Endothelial cell of umbilical vein (primary cell): ENCODE measurements around the gene AHRR. TPM values are rescaled to one million over a fixed set of nuclear protein-coding genes. Genes with fewer than 3 reads are reported as not detected.

Experiments
- BruUV-seq: library from RNA; stranded (reverse); fragments of 400-500 nt; replicated peaks from 2 replicates; lab custom pipeline; 2021; lab: Mats Ljungman, UMichigan
- CTCF ChIA-PET: fragments of 300-600, 350-600 bp; sonication (Branson Sonifier 250); formaldehyde crosslinking; loops from one replicate; lab custom pipeline; 2021; ENCODE audit warnings: antibody characterized with exemption, inconsistent platforms; lab: Charles Lee
- POLR2A ChIA-PET: fragments of 300-600, 350-600 bp; sonication (Branson Sonifier 250); formaldehyde crosslinking; loops from one replicate; lab custom pipeline; 2021; ENCODE audit warnings: antibody characterized with exemption, inconsistent platforms; lab: Charles Lee
- DNase-seq: peaks from one replicate; pipeline ENCODE4 v3.0.0-alpha.2; 2011; ENCODE audit warnings: low read depth, low spot score
- FAIRE-seq: peaks from 2 replicates; lab custom pipeline; 2011; peaks lifted over from hg19 to GRCh38; lab: Jason Lieb, UNC
- H2AFZ ChIP-seq: 2 replicates; pipeline ENCODE4 v1.6.0; 2012; ENCODE audit warnings: low read depth, low read length, control low read depth, inconsistent platforms
- H3K27ac ChIP-seq: 2 replicates; pipeline ENCODE4 v1.5.1; 2011; ENCODE audit warnings: low read depth, mild to moderate bottlenecking, control low read depth, low read length, moderate library complexity; ENCODE audit not compliant: insufficient read depth
- H3K27me3 ChIP-seq, 2 experiments: 2 replicates each; pipeline versions ENCODE4 v1.6.0 to v1.6.1; 2011; ENCODE audit warnings: low read length in 2 of 2, mixed read lengths in 1 of 2; ENCODE audit not compliant: control insufficient read depth in 2 of 2, insufficient read depth in 2 of 2
- H3K36me3 ChIP-seq, 2 experiments: 2 replicates in 1 of 2; 3 replicates in 1 of 2; pipeline ENCODE4 v1.5.1; 2011; ENCODE audit warnings: low read length in 2 of 2, mild to moderate bottlenecking in 1 of 2, moderate library complexity in 1 of 2; ENCODE audit not compliant: control insufficient read depth in 2 of 2, insufficient read depth in 2 of 2; ENCODE audit errors: extremely low read depth in 1 of 2
- H3K4me1 ChIP-seq: 3 replicates; pipeline ENCODE4 v1.5.1; 2011; ENCODE audit warnings: mild to moderate bottlenecking, low read length; ENCODE audit not compliant: control insufficient read depth, insufficient read depth; ENCODE audit errors: extremely low read depth
- H3K4me2 ChIP-seq: 2 replicates; pipeline ENCODE4 v1.6.1; 2011; ENCODE audit warnings: low read length, control low read depth, mixed read lengths; ENCODE audit not compliant: insufficient read depth
- H3K4me3 ChIP-seq, 3 experiments: fragments of 200-600 bp in 1 of 3; sonication (generic), shearing (Covaris generic) in 1 of 3; replicated peaks in 1 of 3; 2 replicates each; pipeline ENCODE4 v1.5.1; 2011 to 2016; ENCODE audit warnings: control low read depth in 3 of 3, low read length in 3 of 3, mild to moderate bottlenecking in 2 of 3, inconsistent platforms in 1 of 3, low read depth in 1 of 3, moderate library complexity in 1 of 3; ENCODE audit not compliant: insufficient read depth in 1 of 3
- H3K79me2 ChIP-seq: 2 replicates; pipeline ENCODE4 v1.6.0; 2012; ENCODE audit warnings: low read length, inconsistent platforms; ENCODE audit not compliant: control insufficient read depth, insufficient read depth
- H3K9ac ChIP-seq: replicated peaks from 2 replicates; pipeline ENCODE3; 2011; ENCODE audit warnings: low read length, control low read depth; ENCODE audit not compliant: insufficient read depth; ENCODE audit errors: extremely low read depth
- H3K9me1 ChIP-seq: replicated peaks from 3 replicates; pipeline ENCODE4 v1.6.0; 2011; ENCODE audit warnings: mild to moderate bottlenecking, low read length; ENCODE audit not compliant: control insufficient read depth, insufficient read depth; ENCODE audit errors: extremely low read depth
- H3K9me3 ChIP-seq: replicated peaks from 2 replicates; pipeline ENCODE4 v1.5.1; 2012; ENCODE audit warnings: low read length, inconsistent platforms; ENCODE audit not compliant: control insufficient read depth, insufficient read depth
- H4K20me1 ChIP-seq: replicated peaks from 2 replicates; pipeline ENCODE3; 2011; ENCODE audit warnings: mild to moderate bottlenecking, low read length; ENCODE audit not compliant: control insufficient read depth, insufficient read depth; ENCODE audit errors: extremely low read depth
- EZH2 ChIP-seq: IDR thresholded peaks from 2 replicates; pipeline ENCODE4 v1.6.1; 2012; ENCODE audit warnings: borderline replicate concordance, low read depth, mild to moderate bottlenecking, moderate library complexity, low read length, inconsistent platforms; ENCODE audit not compliant: severe bottlenecking
- FOS ChIP-seq: IDR thresholded peaks from 2 replicates; pipeline ENCODE4 v1.6.1; 2011; ENCODE audit warnings: mild to moderate bottlenecking, low read length, moderate library complexity, borderline replicate concordance; ENCODE audit not compliant: insufficient read depth
- GATA2 ChIP-seq: IDR thresholded peaks from 2 replicates; pipeline ENCODE4 v1.7.0; 2011; ENCODE audit warnings: low read depth, mild to moderate bottlenecking, moderate library complexity, mixed read lengths, low read length; ENCODE audit not compliant: insufficient read length, insufficient read depth
- JUN ChIP-seq: IDR thresholded peaks from 2 replicates; pipeline ENCODE4 v1.6.1; 2011; ENCODE audit warnings: borderline replicate concordance, low read depth; ENCODE audit not compliant: insufficient read length, insufficient read depth
- MAX ChIP-seq: IDR thresholded peaks from 2 replicates; pipeline ENCODE4 v1.6.1; 2011; ENCODE audit not compliant: insufficient read depth, insufficient read length
- MYC ChIP-seq: IDR thresholded peaks from one replicate; pipeline ENCODE4 v1.6.1; 2011; ENCODE audit warnings: mild to moderate bottlenecking, low read depth, low read length
- POLR2A ChIP-seq: IDR thresholded peaks from 2 replicates; pipeline ENCODE4 v1.6.1; 2012; ENCODE audit warnings: low read depth, mild to moderate bottlenecking, control low read depth, low read length
- POLR2AphosphoS5 ChIP-seq: IDR thresholded peaks from 2 replicates; pipeline ENCODE4 v1.6.1; 2012; ENCODE audit warnings: low read depth, mild to moderate bottlenecking, control low read depth, low read length, moderate library complexity; ENCODE audit not compliant: insufficient read depth
- dilution Hi-C: fragments of 300-500 bp; cut with MboI; formaldehyde crosslinking; loops from one replicate; pipeline ENCODE4 v1.15.0; 2019; ENCODE audit warnings: low sequenced_read_pairs; ENCODE audit not compliant: extremely low pct_ligation_motif_present
- intact Hi-C: fragments of 100-400 bp; cut with micrococcal nuclease; formaldehyde crosslinking; loops from one replicate; pipeline ENCODE4 v1.10.0; 2022
- polyA plus RNA-seq, 4 experiments: library from polyadenylated mRNA; depleted of rRNA in 3 of 4; stranded (reverse) in 3 of 4; unstranded in 1 of 4; fragments of >200 nt; gene quantifications; 2 replicates each; pipeline versions ENCODE4 v1.2.1 to v1.2.3, GENCODE V29; 2011 to 2012; ENCODE audit warnings: missing spikeins in 1 of 4
- total RNA-seq: library from RNA; stranded (reverse); gene quantifications from 2 replicates; pipeline ENCODE4 v1.2.3, GENCODE V29; 2021
- TF ChIP-seq, protein P1 (sequence below), 2 donors: IDR thresholded peaks; 1 replicate in 1 of 2; 2 replicates in 1 of 2; pipeline ENCODE4 v1.5.1; 2011; ENCODE audit warnings: low read length in 2 of 2, mild to moderate bottlenecking in 2 of 2, moderate library complexity in 2 of 2, control low read depth in 1 of 2, inconsistent platforms in 1 of 2, low read depth in 1 of 2; ENCODE audit not compliant: insufficient read depth in 1 of 2; ENCODE audit errors: extremely low read depth in 1 of 2

AHRR gene
- total and polyA plus RNA-seq, 2 donors (not counting 3 experiments of a cell fraction or from before 2014, with no cell fraction given): 3.1 to 7.3 TPM

DNA sequence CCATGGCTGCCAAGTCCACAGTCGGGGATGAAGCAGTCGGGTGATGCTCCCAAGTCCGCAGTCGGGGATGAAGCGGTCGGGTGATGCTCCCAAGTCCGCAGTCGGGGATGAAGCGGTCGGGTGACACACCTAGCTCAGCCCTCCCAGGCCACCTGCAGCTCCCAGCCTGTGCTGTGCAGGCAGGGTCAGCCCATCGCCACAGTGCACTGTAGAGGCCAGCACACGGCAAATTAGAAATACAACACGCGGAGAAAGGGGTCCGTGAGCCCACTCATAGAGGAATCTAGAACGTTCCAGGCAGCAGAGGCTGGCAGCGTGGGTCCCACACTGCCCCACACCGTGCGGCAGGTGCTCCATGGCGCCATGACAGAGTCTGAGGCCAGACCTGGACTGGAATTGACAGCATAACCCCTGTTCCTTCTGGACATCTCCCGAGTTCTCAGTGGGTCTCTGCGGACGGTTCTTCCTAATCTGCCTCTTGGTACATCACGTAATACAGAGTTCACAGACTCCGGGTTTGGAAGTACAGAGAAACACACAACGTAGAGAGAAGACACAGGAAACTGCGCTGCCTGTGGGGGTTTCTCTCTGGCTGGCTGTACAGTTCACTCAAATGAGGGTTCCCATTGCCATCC is 113.8 kb downstream of the AHRR start:
- Histone ChIP-seq H3K4me3 (no peak overlapping the region), H2AFZ (no peak overlapping the region), H3K9me1 (no peaks in the 10 kb centered on the region), H3K4me2 (no peak overlapping the region), H3K79me2 (no peaks in the 10 kb centered on the region), H4K20me1 (no peaks in the 10 kb centered on the region), H3K36me3 (no peaks in the 10 kb centered on the region), H3K9me3 (no peaks in the 10 kb centered on the region), H3K27ac (no peak overlapping the region), H3K27me3 (no peaks in the 10 kb centered on the region), H3K9ac (no peak overlapping the region), H3K4me1 (no peaks in the 10 kb centered on the region)
- ChIA-PET POLR2A (no interaction called here), CTCF (interaction anchor here (1.0 to 7.1 kb wide), 5 partner anchors 91 to 247 kb away, joined by 3 to 94 read pairs (median 4); partner anchors contain the start of gene AHRR)
- no peak for DNase-seq
- no TSS peak for BruUV-seq
- FAIRE-seq: no peak
- intact Hi-C loops: no loop called here
- dilution Hi-C loops: no loop called here
- no peak for TF ChIP-seq EZH2
- TF ChIP-seq MYC: no peak
- TF ChIP-seq POLR2AphosphoS5: no peak
- TF ChIP-seq JUN: no peak
- no peak for TF ChIP-seq GATA2
- TF ChIP-seq, protein P1, sequence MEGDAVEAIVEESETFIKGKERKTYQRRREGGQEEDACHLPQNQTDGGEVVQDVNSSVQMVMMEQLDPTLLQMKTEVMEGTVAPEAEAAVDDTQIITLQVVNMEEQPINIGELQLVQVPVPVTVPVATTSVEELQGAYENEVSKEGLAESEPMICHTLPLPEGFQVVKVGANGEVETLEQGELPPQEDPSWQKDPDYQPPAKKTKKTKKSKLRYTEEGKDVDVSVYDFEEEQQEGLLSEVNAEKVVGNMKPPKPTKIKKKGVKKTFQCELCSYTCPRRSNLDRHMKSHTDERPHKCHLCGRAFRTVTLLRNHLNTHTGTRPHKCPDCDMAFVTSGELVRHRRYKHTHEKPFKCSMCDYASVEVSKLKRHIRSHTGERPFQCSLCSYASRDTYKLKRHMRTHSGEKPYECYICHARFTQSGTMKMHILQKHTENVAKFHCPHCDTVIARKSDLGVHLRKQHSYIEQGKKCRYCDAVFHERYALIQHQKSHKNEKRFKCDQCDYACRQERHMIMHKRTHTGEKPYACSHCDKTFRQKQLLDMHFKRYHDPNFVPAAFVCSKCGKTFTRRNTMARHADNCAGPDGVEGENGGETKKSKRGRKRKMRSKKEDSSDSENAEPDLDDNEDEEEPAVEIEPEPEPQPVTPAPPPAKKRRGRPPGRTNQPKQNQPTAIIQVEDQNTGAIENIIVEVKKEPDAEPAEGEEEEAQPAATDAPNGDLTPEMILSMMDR (IDR thresholded peaks at IDR 0.05; ENCODE audit: extremely low read depth in 1 of 2, insufficient read depth in 1 of 2, low read depth in 1 of 2, low read length in 2 of 2): no peak
- no peak for TF ChIP-seq POLR2A
- no peak for TF ChIP-seq MAX
- TF ChIP-seq FOS: no peak
